ENCODE results near the gene BMF. TPM values are rescaled to one million over a fixed set of nuclear protein-coding genes. Genes with fewer than 3 reads are reported as not detected.
"Not testable (repeated sequence)": the region's sequence is repeated elsewhere in the genome, so short reads cannot be mapped to it uniquely, and the experiment has no call there.

The BMF gene
- total RNA-seq, 2 donors from 2014 or later: 8.8 to 19.0 TPM

DNA sequence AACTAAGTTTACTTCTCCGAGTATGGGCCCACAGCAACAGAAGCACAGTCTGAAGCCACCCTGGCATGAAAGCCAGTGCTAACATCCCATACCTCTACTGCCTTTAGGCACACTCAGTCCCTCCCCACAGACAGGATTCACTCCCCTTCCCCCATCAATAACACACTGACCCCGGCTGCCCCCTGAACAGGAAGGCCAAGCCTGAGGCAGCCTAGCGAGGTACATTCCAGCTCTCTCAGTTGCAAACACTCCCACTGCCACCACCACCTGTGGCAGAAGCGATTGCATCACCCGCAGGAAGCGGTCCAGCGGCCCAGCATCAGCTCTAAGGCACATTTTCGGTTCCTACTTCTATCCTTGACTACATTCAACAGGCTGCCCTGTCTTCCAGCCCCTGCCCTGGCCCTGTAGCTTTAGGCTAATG, 7.0 kb upstream of the BMF start:
- Histone ChIP-seq H3K36me3 (no peaks in the 10 kb centered on the region), H3K4me3 (no peak overlapping the region), H3K27ac (no peak overlapping the region), H3K27me3 (replicated peaks; ENCODE audit: insufficient read depth) (no peaks in the 10 kb centered on the region), H3K4me1 (replicated peaks) (no peaks in the 10 kb centered on the region), H3K9me3 (no peaks in the 10 kb centered on the region)
- 61% methylated on average over 8 of the region's 8 CpGs for WGBS
- intact Hi-C loops (cut with DNase I): no loop called here
- TF ChIP-seq POLR2A (IDR thresholded peaks at IDR 0.05): no peak
- no peak for TF ChIP-seq POLR2AphosphoS5 (IDR thresholded peaks at IDR 0.05)
- TF ChIP-seq, protein P1, sequence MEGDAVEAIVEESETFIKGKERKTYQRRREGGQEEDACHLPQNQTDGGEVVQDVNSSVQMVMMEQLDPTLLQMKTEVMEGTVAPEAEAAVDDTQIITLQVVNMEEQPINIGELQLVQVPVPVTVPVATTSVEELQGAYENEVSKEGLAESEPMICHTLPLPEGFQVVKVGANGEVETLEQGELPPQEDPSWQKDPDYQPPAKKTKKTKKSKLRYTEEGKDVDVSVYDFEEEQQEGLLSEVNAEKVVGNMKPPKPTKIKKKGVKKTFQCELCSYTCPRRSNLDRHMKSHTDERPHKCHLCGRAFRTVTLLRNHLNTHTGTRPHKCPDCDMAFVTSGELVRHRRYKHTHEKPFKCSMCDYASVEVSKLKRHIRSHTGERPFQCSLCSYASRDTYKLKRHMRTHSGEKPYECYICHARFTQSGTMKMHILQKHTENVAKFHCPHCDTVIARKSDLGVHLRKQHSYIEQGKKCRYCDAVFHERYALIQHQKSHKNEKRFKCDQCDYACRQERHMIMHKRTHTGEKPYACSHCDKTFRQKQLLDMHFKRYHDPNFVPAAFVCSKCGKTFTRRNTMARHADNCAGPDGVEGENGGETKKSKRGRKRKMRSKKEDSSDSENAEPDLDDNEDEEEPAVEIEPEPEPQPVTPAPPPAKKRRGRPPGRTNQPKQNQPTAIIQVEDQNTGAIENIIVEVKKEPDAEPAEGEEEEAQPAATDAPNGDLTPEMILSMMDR (IDR thresholded peaks at IDR 0.05): no peak
- no peak for DNase-seq (ENCODE audit: low spot score)

DNA sequence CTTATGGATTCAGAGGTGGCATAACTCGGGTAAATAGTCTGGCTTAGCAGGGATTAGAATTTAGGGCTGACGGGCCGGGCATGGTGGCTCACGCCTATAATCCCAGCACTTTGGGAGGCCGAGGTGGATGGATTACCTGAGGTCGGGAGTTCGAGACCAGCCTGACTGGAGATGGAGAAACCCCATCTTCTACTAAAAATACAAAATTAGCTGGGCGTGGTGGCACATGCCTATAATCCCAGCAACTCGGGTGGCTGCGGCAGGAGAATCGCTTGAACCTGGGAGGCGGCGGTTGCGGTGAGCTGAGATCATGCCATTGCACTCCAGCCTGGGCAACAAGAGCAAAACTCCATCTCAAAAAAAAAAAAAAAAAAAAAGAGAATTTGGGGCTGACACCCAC, 6.4 kb upstream of the BMF start:
- intact Hi-C loops (cut with DNase I); H3K9me3 ChIP-seq; H3K27me3 ChIP-seq (replicated peaks; ENCODE audit: insufficient read depth); H3K4me3 ChIP-seq; H3K27ac ChIP-seq; DNase-seq (ENCODE audit: low spot score); H3K4me1 ChIP-seq (replicated peaks); H3K36me3 ChIP-seq: not testable (repeated sequence)
- 86% methylated on average over 14 of the region's 14 CpGs for WGBS

DNA sequence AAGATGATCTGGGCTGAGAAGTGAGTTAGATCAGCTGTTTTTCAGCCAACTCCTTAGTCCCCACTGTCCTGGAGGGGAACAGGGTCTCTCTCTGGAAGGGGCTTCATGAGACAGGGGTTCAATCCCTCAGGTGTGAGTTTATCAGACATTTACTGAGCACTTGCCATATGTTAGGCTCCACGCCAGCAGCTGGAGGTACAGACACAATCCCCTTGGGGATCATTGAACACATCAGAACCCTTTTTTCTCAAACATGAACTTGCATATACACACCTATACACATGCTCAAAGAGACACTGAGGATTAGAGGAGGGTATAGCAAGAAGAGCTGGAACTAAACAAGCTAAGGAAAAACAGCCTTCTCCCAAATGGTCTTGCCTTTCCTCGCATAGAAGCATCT, 5.5 kb upstream of the BMF start:
- no peak for DNase-seq (ENCODE audit: low spot score)
- no peaks in the 10 kb centered on the region for H3K36me3 ChIP-seq
- H3K4me1 ChIP-seq (replicated peaks): no peaks in the 10 kb centered on the region
- no peak overlapping the region for H3K4me3 ChIP-seq
- TF ChIP-seq POLR2A (IDR thresholded peaks at IDR 0.05) (no peak), POLR2AphosphoS5 (IDR thresholded peaks at IDR 0.05) (no peak)
- TF ChIP-seq, protein P1 (IDR thresholded peaks at IDR 0.05): no peak
- intact Hi-C loops (cut with DNase I): loop anchor here (5.0 kb wide), 1 partner anchor 43 kb away; no protein-coding TSS in a partner anchor
- H3K27me3 ChIP-seq (replicated peaks; ENCODE audit: insufficient read depth): no peaks in the 10 kb centered on the region
- 91% methylated on average over 2 of the region's 2 CpGs for WGBS
- H3K9me3 ChIP-seq: no peaks in the 10 kb centered on the region
- no peak overlapping the region for H3K27ac ChIP-seq

DNA sequence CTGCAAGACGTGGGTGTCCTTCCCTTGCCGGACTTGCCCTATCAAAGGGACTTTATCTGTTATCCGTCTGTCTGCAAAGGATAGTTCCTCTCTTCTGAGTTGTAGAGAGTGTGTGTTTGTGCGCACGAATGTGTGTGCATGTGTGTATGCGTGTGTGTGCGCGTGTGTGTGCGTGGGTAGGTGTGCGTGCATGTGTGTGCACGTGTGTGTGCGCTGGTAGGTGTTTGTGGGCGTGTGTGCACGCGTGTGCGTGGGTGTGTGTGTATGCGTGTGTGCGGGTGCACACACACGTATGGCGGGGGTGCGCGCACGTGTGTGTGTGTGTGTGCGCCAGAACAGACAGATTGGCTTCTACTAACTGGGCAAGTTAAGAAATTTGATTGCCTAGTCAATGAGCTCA, 4.1 kb upstream of the BMF start:
- H3K27ac ChIP-seq: no peak overlapping the region
- TF ChIP-seq POLR2A (IDR thresholded peaks at IDR 0.05): no peak
- no peak for TF ChIP-seq POLR2AphosphoS5 (IDR thresholded peaks at IDR 0.05)
- TF ChIP-seq, protein P1 (IDR thresholded peaks at IDR 0.05): no peak
- intact Hi-C loops (cut with DNase I): loop anchor here (5.0 kb wide), 1 partner anchor 45 kb away; no protein-coding TSS in a partner anchor
- peaks cover 2% of the 10 kb centered on the region for H3K4me1 ChIP-seq (replicated peaks)
- no peaks in the 10 kb centered on the region for H3K36me3 ChIP-seq
- H3K9me3 ChIP-seq: no peaks in the 10 kb centered on the region
- H3K27me3 ChIP-seq (replicated peaks; ENCODE audit: insufficient read depth): no peaks in the 10 kb centered on the region
- no peak for DNase-seq (ENCODE audit: low spot score)
- H3K4me3 ChIP-seq: no peak overlapping the region
- WGBS: 78% methylated on average over 24 of the region's 24 CpGs

DNA sequence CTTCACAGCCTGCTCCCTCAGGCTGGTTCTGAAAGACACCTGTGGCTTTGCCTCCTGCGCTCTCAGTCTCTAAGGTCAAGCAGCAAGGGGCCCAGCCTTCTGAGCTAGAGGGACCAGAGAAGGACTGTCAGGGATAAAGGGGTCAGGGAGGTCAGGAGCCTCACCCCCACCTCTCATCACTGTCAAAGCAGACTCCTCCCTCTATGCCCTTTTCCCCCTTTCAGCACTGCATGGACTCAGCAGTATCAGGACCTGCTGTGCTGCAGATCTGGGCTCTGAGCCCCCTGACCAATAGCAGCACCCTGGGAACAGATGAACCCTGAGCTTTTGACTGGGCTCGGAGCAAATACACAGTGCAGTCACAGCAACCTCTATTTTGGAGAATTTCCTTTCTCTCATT, 3.2 kb upstream of the BMF start:
- peaks cover 11% of the 10 kb centered on the region for H3K4me1 ChIP-seq (replicated peaks)
- no peak for DNase-seq (ENCODE audit: low spot score)
- WGBS: 83% methylated on average over 2 of the region's 2 CpGs
- intact Hi-C loops (cut with DNase I): loop anchor here (5.0 kb wide), 1 partner anchor 45 kb away; no protein-coding TSS in a partner anchor
- H3K9me3 ChIP-seq: no peaks in the 10 kb centered on the region
- H3K27me3 ChIP-seq (replicated peaks; ENCODE audit: insufficient read depth): no peaks in the 10 kb centered on the region
- no peak overlapping the region for H3K4me3 ChIP-seq
- TF ChIP-seq, protein P1 (IDR thresholded peaks at IDR 0.05): no peak
- TF ChIP-seq POLR2A (IDR thresholded peaks at IDR 0.05) (no peak), POLR2AphosphoS5 (IDR thresholded peaks at IDR 0.05) (no peak)
- H3K36me3 ChIP-seq: no peaks in the 10 kb centered on the region
- no peak overlapping the region for H3K27ac ChIP-seq

Data from prostate gland (tissue), 2 donors.